Measurements from ENCODE around the gene POLR2L.
A peak's percentile ranks its signal among the peaks of the same experiment; 100 is the strongest.

The POLR2L gene

GRCh38 chr11:812390-812789 lies 29.9 kb downstream of the POLR2L start:
- Histone ChIP-seq H3K27ac (ENCODE audit: low read length) (no peak overlapping the region), H3K36me3 (replicated peaks; ENCODE audit: insufficient read depth, low read length) (peaks cover 15% of the 10 kb centered on the region), H3K4me1 (ENCODE audit: low read length) (peaks cover 13% of the 10 kb centered on the region), H3K4me2 (ENCODE audit: low read depth, low read length) (no peak overlapping the region), H3K9me3 (replicated peaks; ENCODE audit: insufficient read depth, low read length) (no peaks in the 10 kb centered on the region), H3K27me3 (replicated peaks; ENCODE audit: insufficient read depth, low read length) (no peaks in the 10 kb centered on the region), H3K79me2 (ENCODE audit: low read length) (peaks cover 50% of the 10 kb centered on the region), H3K9me2 (replicated peaks; ENCODE audit: insufficient read depth, low read length) (no peaks in the 10 kb centered on the region), H3F3A (ENCODE audit: insufficient read depth, low read length) (peaks cover 44% of the 10 kb centered on the region), H4K20me1 (ENCODE audit: insufficient read depth, low read length) (peaks cover 15% of the 10 kb centered on the region), H3K9ac (ENCODE audit: low read length) (no peak overlapping the region), H2AFZ (ENCODE audit: low read length) (no peak overlapping the region), H3K4me3 (ENCODE audit: low read length) (no peak overlapping the region)
- no peak for DNase-seq
- TF ChIP-seq CTCF (IDR thresholded peaks at IDR 0.05; ENCODE audit: low read length) (no peak), EZH2 (optimal IDR thresholded peaks at IDR 0.05; ENCODE audit: low read depth, low read length) (no peak), EZH2phosphoT487 (IDR thresholded peaks at IDR 0.05; ENCODE audit: low read length) (no peak)

GRCh38 chr11:811446-812245 lies 30.7 kb downstream of the POLR2L start:
- H3K27me3 ChIP-seq (replicated peaks; ENCODE audit: insufficient read depth, low read length), result no peaks in the 10 kb centered on the region
- peak overlapping the region; percentile 100 for H3K4me3 ChIP-seq (ENCODE audit: low read length)
- H3K9me3 ChIP-seq (replicated peaks; ENCODE audit: insufficient read depth, low read length), result no peaks in the 10 kb centered on the region
- peak overlapping the region; percentile 96; the same call in 1 of the 2 replicates for H3K9ac ChIP-seq (ENCODE audit: low read length)
- H3K79me2 ChIP-seq (ENCODE audit: low read length), result peaks cover 50% of the 10 kb centered on the region
- no peak overlapping the region for H2AFZ ChIP-seq (ENCODE audit: low read length)
- H3K4me2 ChIP-seq (ENCODE audit: low read depth, low read length), result peak overlapping the region; percentile 86
- peaks cover 13% of the 10 kb centered on the region for H3K4me1 ChIP-seq (ENCODE audit: low read length)
- TF ChIP-seq EZH2 (optimal IDR thresholded peaks at IDR 0.05; ENCODE audit: low read depth, low read length), result no peak
- TF ChIP-seq CTCF (IDR thresholded peaks at IDR 0.05; ENCODE audit: low read length), result no peak
- TF ChIP-seq EZH2phosphoT487 (IDR thresholded peaks at IDR 0.05; ENCODE audit: low read length), result no peak
- peaks cover 15% of the 10 kb centered on the region for H4K20me1 ChIP-seq (ENCODE audit: insufficient read depth, low read length)
- DNase-seq, result no peak
- peaks cover 15% of the 10 kb centered on the region for H3K36me3 ChIP-seq (replicated peaks; ENCODE audit: insufficient read depth, low read length)
- peaks cover 44% of the 10 kb centered on the region for H3F3A ChIP-seq (ENCODE audit: insufficient read depth, low read length)
- H3K9me2 ChIP-seq (replicated peaks; ENCODE audit: insufficient read depth, low read length), result no peaks in the 10 kb centered on the region
- H3K27ac ChIP-seq (ENCODE audit: low read length), result no peak overlapping the region

- H3K9me3 ChIP-seq (replicated peaks; ENCODE audit: insufficient read depth, low read length), result no peaks in the 10 kb centered on the region
- H3K79me2 ChIP-seq (ENCODE audit: low read length), result peaks cover 50% of the 10 kb centered on the region
- no peaks in the 10 kb centered on the region for H3K9me2 ChIP-seq (replicated peaks; ENCODE audit: insufficient read depth, low read length)
- H3K4me3 ChIP-seq (ENCODE audit: low read length), result peak overlapping the region; percentile 100
- TF ChIP-seq EZH2phosphoT487 (IDR thresholded peaks at IDR 0.05; ENCODE audit: low read length), result no peak
- TF ChIP-seq CTCF (IDR thresholded peaks at IDR 0.05; ENCODE audit: low read length), result no peak
- TF ChIP-seq EZH2 (optimal IDR thresholded peaks at IDR 0.05; ENCODE audit: low read depth, low read length), result no peak
- peak overlapping the region; percentile 86 for H3K4me2 ChIP-seq (ENCODE audit: low read depth, low read length)
- no peaks in the 10 kb centered on the region for H3K27me3 ChIP-seq (replicated peaks; ENCODE audit: insufficient read depth, low read length)
- peaks cover 15% of the 10 kb centered on the region for H3K36me3 ChIP-seq (replicated peaks; ENCODE audit: insufficient read depth, low read length)
- peak overlapping the region; percentile 96; the same call in 1 of the 2 replicates for H3K27ac ChIP-seq (ENCODE audit: low read length)
- peaks cover 15% of the 10 kb centered on the region for H4K20me1 ChIP-seq (ENCODE audit: insufficient read depth, low read length)
- H3K4me1 ChIP-seq (ENCODE audit: low read length), result peaks cover 13% of the 10 kb centered on the region
- no peak overlapping the region for H2AFZ ChIP-seq (ENCODE audit: low read length)
- peaks cover 51% of the 10 kb centered on the region for H3F3A ChIP-seq (ENCODE audit: insufficient read depth, low read length)
- no peak for DNase-seq
- H3K9ac ChIP-seq (ENCODE audit: low read length), result peak overlapping the region; percentile 96
Measured at GRCh38 chr11:810040-810567, 32.2 kb downstream of the POLR2L start.
